HG02884 (cell line): ENCODE measurements around the gene MAB21L2.

Experiments
- ATAC-seq: cut with Tn5 transposase; IDR thresholded peaks from one replicate; pipeline ENCODE4 v1.9.1; 2021; ENCODE audit warnings: mild to moderate bottlenecking, moderate library complexity; ENCODE audit not compliant: unreplicated experiment

The MAB21L2 gene

DNA sequence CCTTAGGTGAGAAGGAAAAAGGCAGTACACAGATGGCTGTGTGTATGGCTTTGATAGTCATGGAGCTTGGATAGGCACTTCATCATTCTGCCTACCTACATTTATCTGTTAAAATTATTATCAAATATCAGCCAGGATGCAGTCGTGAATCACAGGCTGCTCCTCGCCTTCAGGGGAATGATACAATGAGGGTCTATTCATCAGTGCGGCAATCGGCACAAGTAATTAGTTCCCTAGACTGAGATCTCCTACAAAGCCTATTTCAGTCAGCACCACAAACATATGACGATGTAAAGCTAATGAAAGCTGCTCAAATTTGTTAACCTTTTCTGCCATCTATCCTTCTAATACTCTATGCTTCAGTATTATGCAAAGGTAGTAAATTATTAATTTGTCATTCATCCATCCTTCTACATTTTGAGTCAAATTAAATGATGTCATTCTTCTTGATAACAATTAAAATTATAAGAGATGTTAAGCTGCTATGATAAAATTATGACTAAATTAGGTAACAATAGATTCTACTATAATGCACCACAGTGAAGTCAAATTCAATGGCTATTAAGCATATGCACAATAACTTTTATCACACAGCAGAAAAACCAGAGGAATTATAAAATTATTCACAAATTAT, 19.0 kb downstream of the MAB21L2 start:
- ATAC-seq, result no peak

DNA sequence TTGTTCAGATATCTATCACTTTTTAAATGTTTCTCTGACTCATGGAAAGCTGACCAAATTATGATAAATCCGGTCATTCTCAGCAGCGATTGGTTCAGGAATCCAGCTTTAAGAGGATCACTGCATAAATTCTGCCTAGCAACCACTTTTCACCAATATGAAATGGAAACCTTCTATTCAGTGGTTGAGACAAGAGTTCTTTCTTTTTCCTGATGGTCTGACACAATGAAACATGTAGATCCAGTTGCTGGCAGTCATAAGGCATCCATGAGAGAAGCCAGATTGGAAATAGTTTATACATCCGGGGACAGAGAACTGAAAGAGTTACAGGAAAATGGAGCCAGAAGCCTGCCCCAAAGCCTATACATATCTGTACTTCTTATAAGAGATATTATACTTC, 27.2 kb downstream of the MAB21L2 start:
- no peak for ATAC-seq

DNA sequence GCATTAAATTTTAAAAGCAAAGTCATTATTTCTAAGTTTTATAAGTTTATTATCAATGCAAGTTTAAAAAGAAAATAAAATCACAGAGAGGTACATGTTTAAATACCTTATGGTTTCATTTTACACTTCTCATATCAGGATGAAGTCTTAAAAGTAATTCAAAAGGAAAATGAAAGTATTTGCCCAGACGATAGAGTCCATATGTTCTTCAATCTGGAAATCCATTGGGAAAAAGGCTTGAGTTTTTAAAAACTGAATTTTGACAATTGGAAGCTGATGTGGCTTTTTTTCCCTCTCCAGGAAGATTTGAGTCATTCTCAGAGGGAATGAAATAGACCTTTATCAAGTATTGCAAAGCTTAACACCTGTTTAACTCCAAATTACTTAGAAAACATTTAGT, 37.1 kb downstream of the MAB21L2 start:
- ATAC-seq, result peak; percentile 66

DNA sequence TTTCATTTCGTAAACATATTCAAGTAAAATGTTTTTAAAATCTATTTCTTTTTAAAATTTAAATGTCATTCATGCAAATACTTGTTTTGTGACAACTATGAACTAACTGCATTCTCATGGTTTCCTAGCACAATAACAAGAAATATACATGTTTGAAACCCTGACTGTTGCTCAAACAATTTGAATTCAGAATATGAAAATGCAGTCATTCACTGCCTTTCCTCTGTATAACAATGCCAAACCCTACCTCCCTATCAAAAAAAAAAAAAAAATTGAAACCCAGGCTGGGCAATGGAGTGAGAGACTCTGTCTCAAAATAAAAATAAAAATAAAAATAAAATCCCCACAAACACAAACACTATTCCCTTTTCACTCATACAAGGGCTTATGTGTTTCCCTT, 42.1 kb downstream of the MAB21L2 start:
- no peak for ATAC-seq

DNA sequence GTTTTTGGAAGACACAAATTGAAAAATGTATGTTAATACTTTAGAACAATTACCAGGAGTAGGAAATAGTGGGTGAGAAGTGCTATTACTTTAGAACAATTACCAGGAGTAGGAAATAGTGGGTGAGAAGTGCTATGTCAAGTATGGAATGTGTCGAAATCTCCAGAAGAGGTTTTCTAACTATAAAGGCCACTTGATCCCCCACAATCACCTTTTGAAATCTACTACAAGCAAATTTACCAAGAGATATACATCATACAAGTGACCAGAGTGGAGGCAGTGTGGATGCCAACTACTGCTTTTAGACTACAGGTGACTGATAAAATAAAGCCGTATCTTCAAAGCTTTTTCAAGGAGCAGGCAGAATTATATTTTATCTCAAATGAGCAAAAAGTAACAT, 43.1 kb downstream of the MAB21L2 start:
- no peak for ATAC-seq

DNA sequence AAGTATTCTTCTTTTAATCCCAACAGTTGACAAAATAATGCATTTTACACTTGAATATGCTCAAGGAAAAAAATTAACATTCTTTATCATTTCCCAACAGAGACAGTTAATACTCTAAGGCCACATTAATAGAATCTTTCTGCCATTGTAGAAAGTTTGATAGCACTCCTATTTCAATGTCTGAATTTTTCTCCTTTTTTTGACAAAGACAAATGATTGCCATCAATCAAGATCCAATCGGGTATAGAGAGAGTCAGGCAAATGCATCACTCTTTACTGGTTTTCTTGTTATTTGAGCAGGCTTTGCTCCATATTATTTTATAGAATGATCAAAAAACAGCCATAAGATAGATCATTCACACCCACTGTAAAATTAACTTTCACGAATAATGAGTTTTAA, 46.1 kb downstream of the MAB21L2 start:
- no peak for ATAC-seq

DNA sequence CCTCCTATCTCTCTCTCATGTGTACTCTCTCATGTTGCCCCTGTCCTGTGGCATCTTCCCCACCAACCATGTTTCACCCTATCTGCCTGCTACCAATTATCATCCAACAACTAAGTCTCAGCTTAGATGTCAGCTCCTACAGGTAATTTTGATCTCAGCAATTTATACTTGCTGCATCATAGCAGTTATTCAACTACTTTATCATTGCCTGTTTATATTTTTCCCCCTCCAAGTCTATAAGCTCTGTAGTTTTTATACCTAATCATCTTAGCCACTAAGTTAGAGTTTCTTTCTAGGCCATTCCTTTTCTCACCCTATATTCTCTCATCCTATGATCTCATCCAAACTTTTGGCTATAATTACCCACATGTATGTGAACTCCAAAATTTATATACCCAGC, 50.7 kb downstream of the MAB21L2 start:
- ATAC-seq, result no peak
